Karpas-422 (cell line): ENCODE data around the gene DHX35. TPM values are rescaled to one million over a fixed set of nuclear protein-coding genes. Genes with fewer than 3 reads are reported as not detected.

Experiments
- DNase-seq: peaks from one replicate; pipeline ENCODE4 v3.0.0-alpha.2; 2015
- H2AFZ ChIP-seq: fragments of 200-600 bp; sonication (generic); 2 replicates; pipeline ENCODE4 v1.6.1; 2014; ENCODE audit warnings: antibody characterized with exemption, low read length, mixed read lengths
- H3K27ac ChIP-seq: fragments of 200-600 bp; sonication (generic); 2 replicates; pipeline ENCODE4 v1.5.1; 2014; ENCODE audit warnings: mild to moderate bottlenecking, low read length, moderate library complexity
- H3K27me3 ChIP-seq: fragments of 200-600 bp; sonication (generic); 2 replicates; pipeline ENCODE4 v1.6.1; 2014; ENCODE audit warnings: low read length, mixed read lengths
- H3K36me3 ChIP-seq: fragments of 200-600 bp; sonication (generic); 2 replicates; pipeline ENCODE4 v1.6.1; 2014; ENCODE audit warnings: low read length, mixed read lengths; ENCODE audit not compliant: insufficient read depth
- H3K4me1 ChIP-seq: fragments of 200-600 bp; sonication (generic); 2 replicates; pipeline ENCODE4 v1.6.1; 2014; ENCODE audit warnings: mild to moderate bottlenecking, low read length, mixed read lengths
- H3K4me2 ChIP-seq: fragments of 200-600 bp; sonication (generic); 2 replicates; pipeline ENCODE4 v1.6.1; 2014; ENCODE audit warnings: low read length, low read depth, mild to moderate bottlenecking; ENCODE audit not compliant: poor library complexity, severe bottlenecking
- H3K4me3 ChIP-seq: fragments of 200-600 bp; sonication (generic); 2 replicates; pipeline ENCODE4 v1.5.1; 2014; ENCODE audit warnings: mild to moderate bottlenecking, antibody characterized with exemption, low read length, mixed read lengths
- H3K79me2 ChIP-seq: fragments of 200-600 bp; sonication (generic); 2 replicates; pipeline ENCODE4 v1.6.1; 2014; ENCODE audit warnings: mild to moderate bottlenecking, low read length, mixed read lengths
- H3K9ac ChIP-seq: fragments of 200-600 bp; sonication (generic); 2 replicates; pipeline ENCODE4 v1.6.0; 2014; ENCODE audit warnings: low read length
- H3K9me2 ChIP-seq: fragments of 200-600 bp; sonication (generic), shearing (Covaris generic); replicated peaks from 2 replicates; pipeline ENCODE4 v1.6.0; 2014; ENCODE audit warnings: mild to moderate bottlenecking, low read length, moderate library complexity; ENCODE audit not compliant: insufficient read depth
- H3K9me3 ChIP-seq: fragments of 300-700, 200-600 bp; sonication (generic); 2 replicates; pipeline ENCODE4 v1.6.1; 2014; ENCODE audit warnings: low read length, mixed read lengths
- H4K20me1 ChIP-seq: fragments of 200-600 bp; sonication (generic); 2 replicates; pipeline ENCODE4 v1.6.1; 2014; ENCODE audit warnings: mild to moderate bottlenecking, antibody characterized with exemption, low read length, low read depth; ENCODE audit not compliant: insufficient read depth
- total RNA-seq: library from RNA; depleted of rRNA; stranded (reverse); fragments of >200 nt; shearing (Covaris generic); gene quantifications from 2 replicates; pipeline ENCODE4 v1.2.3, GENCODE V29; 2014; ENCODE audit warnings: low replicate concordance

DHX35 gene
- total RNA-seq, 1 experiment from 2014 or later, result 19.0 TPM

DNA sequence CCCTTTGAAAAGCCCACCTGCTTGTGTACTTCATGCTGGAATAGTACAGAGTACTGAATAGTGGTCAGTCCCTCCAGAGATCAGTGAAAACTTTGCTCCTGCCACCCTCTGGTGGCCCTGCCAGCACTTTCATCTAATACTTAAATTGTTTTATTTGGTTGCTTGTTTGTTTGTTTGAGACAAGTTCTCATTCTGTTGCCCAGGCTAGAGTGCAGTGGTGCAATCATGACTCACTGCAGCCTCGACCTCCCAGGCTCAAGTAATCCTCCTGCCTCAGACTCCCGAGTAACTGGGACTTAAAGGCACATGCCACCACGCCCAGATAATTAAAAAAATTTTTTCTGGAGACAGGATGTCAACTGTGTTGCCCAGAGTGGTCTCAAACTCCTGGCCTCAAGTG lies 26.9 kb upstream of the DHX35 start:
- Histone ChIP-seq H3K4me2 (no peak overlapping the region), H3K36me3 (peaks cover 17% of the 10 kb centered on the region; the same call in 1 of the 2 replicates), H3K79me2 (peaks cover 100% of the 10 kb centered on the region), H3K4me3 (no peak overlapping the region), H3K9ac (no peak overlapping the region), H3K4me1 (peaks cover 7% of the 10 kb centered on the region; the same call in 1 of the 2 replicates), H3K9me2 (no peaks in the 10 kb centered on the region), H2AFZ (no peak overlapping the region), H4K20me1 (peaks cover 19% of the 10 kb centered on the region; the same call in 1 of the 2 replicates), H3K27ac (no peak overlapping the region), H3K27me3 (no peaks in the 10 kb centered on the region), H3K9me3 (no peaks in the 10 kb centered on the region)
- no peak for DNase-seq

DNA sequence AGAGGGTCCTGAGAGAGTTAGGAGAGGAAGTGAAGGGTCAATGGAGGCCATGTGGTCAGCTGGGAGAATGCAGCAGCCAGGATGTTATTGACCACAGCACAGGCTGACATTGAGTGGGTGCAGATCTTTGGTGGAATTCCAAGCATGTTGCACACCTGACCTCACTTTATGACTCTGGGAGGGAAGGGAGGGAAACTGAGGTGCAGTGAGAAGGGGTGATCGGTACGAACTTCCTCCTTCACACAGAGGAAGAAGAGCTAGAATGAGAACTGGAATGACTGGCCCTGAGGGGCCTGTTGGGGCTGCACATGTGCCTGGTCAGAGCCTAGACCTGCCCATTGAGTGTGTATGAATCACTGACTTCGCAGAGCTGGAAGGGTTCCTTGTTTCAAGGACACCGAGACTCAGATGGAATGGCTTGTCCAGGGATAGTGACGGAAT lies 26.2 kb upstream of the DHX35 start:
- H3K9me2 ChIP-seq, result no peaks in the 10 kb centered on the region
- DNase-seq, result no peak
- peaks cover 5% of the 10 kb centered on the region; the same call in 1 of the 2 replicates for H3K4me1 ChIP-seq
- H3K9ac ChIP-seq, result no peak overlapping the region
- H3K36me3 ChIP-seq, result peaks cover 16% of the 10 kb centered on the region; the same call in 1 of the 2 replicates
- H3K9me3 ChIP-seq, result no peaks in the 10 kb centered on the region
- no peaks in the 10 kb centered on the region for H3K27me3 ChIP-seq
- peaks cover 99% of the 10 kb centered on the region for H3K79me2 ChIP-seq
- H3K4me2 ChIP-seq, result no peak overlapping the region
- no peak overlapping the region for H3K27ac ChIP-seq
- no peak overlapping the region for H3K4me3 ChIP-seq
- no peak overlapping the region for H2AFZ ChIP-seq
- H4K20me1 ChIP-seq, result peaks cover 19% of the 10 kb centered on the region; the same call in 1 of the 2 replicates

DNA sequence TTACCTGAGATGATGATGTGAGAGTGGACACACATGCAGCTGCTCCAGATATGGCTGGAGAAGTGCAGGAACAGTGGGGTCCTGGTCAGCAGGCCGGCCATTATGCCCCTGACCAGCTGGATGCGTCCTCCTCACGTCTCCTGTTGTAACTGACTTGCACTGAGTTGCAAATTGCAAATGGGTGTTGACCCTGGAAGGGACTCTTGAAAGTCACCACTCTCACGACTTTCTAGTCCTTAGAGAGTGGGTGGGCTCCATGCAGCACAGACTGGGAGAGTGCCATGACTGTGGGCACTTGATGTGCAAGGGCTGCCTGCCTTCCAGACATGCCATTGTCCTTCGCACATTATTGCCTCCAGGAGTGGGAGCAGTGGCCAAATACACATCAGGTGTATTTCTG lies 25.1 kb upstream of the DHX35 start:
- no peaks in the 10 kb centered on the region for H3K9me3 ChIP-seq
- no peaks in the 10 kb centered on the region for H3K9me2 ChIP-seq
- H3K79me2 ChIP-seq, result peaks cover 99% of the 10 kb centered on the region
- no peak overlapping the region for H3K4me2 ChIP-seq
- no peaks in the 10 kb centered on the region for H3K27me3 ChIP-seq
- H3K4me1 ChIP-seq, result no peaks in the 10 kb centered on the region; the same call in 1 of the 2 replicates
- H4K20me1 ChIP-seq, result peaks cover 19% of the 10 kb centered on the region; the same call in 1 of the 2 replicates
- H3K9ac ChIP-seq, result no peak overlapping the region
- H3K4me3 ChIP-seq, result no peak overlapping the region
- H2AFZ ChIP-seq, result no peak overlapping the region
- H3K27ac ChIP-seq, result no peak overlapping the region
- DNase-seq, result no peak
- H3K36me3 ChIP-seq, result peaks cover 13% of the 10 kb centered on the region; the same call in 1 of the 2 replicates

DNA sequence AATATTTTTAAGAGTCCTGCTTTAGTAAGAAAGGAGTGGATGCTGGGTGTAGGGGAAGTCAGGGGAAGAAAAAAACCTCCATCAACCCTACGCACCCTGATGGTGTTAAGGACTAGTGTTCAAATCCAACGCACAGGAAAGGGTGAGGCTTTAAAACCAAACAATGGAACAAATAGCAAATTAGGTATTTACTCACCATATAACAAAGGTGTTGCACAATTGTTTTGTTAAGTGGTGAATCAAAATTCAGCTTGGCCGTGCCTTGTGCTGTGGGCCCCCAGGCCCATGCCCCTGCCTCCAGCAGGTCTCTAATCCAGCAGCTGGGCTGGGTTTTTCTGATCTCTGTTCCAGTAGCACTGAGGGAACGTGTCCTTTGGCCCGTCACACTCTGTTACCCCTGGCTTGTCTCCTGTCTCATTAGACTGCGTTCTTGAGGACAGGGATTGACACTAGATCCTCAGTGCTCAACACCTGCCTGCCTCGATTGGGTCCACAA lies 24.1 kb upstream of the DHX35 start:
- Histone ChIP-seq H3K9me2 (no peaks in the 10 kb centered on the region), H4K20me1 (peaks cover 19% of the 10 kb centered on the region; the same call in 1 of the 2 replicates), H3K79me2 (peaks cover 99% of the 10 kb centered on the region), H3K27me3 (no peaks in the 10 kb centered on the region), H3K4me3 (no peak overlapping the region), H3K27ac (no peak overlapping the region), H3K4me2 (no peak overlapping the region), H3K36me3 (peaks cover 21% of the 10 kb centered on the region; the same call in 1 of the 2 replicates), H3K9me3 (no peaks in the 10 kb centered on the region), H3K9ac (no peak overlapping the region), H3K4me1 (no peaks in the 10 kb centered on the region), H2AFZ (no peak overlapping the region)
- DNase-seq, result no peak

DNA sequence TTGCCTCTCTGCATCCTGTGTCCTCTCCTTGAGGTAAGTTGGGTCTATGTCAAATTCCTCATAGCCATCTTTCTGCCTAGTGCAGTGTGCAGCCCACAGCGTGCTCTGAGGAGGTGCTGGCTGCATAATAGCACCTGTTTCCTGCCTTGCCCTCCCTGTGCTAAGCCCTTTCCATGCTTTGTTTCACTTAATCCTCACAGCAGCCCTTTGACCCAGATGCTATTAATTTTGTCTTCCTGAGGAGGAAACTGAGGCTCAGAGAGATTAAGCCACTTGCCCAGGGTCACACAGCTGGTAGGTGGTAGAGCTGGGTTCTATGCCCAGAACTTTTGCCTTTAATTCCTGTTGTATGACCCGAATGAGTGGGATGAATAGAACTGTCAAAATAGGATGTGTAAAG lies 22.5 kb upstream of the DHX35 start:
- peaks cover 15% of the 10 kb centered on the region; the same call in 1 of the 2 replicates for H3K36me3 ChIP-seq
- no peak for DNase-seq
- no peak overlapping the region for H3K4me2 ChIP-seq
- no peak overlapping the region for H3K9ac ChIP-seq
- no peak overlapping the region for H3K4me3 ChIP-seq
- H3K9me2 ChIP-seq, result no peaks in the 10 kb centered on the region
- peaks cover 19% of the 10 kb centered on the region; the same call in 1 of the 2 replicates for H4K20me1 ChIP-seq
- no peaks in the 10 kb centered on the region for H3K27me3 ChIP-seq
- peaks cover 95% of the 10 kb centered on the region for H3K79me2 ChIP-seq
- no peaks in the 10 kb centered on the region for H3K9me3 ChIP-seq
- H3K27ac ChIP-seq, result no peak overlapping the region
- no peak overlapping the region for H2AFZ ChIP-seq
- H3K4me1 ChIP-seq, result no peaks in the 10 kb centered on the region

DNA sequence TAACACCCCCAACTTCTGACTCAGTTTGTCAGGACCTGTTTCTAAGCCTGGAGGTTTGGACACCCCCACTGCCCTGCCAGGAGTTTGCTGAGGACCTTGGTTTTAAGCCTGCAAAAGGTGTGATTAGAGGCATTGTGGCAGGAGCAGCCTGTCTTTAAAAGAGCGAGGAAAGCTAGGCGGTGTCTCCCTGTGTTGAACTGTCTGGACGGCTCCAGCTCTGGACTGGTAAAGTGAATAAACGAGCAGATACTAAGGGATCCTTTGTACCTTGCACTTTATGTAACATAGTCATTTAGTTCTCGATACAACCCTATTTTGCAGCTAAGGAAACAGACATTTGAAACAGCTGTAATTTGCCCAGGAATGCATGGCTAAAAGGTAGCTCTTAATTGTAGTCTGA lies 21.5 kb upstream of the DHX35 start:
- Histone ChIP-seq H3K9me3 (no peaks in the 10 kb centered on the region), H3K36me3 (peaks cover 15% of the 10 kb centered on the region; the same call in 1 of the 2 replicates), H3K27me3 (no peaks in the 10 kb centered on the region), H2AFZ (no peak overlapping the region), H3K4me2 (no peak overlapping the region), H3K9ac (no peak overlapping the region), H3K4me3 (no peak overlapping the region), H4K20me1 (peaks cover 19% of the 10 kb centered on the region; the same call in 1 of the 2 replicates), H3K4me1 (no peaks in the 10 kb centered on the region), H3K27ac (no peak overlapping the region), H3K9me2 (no peaks in the 10 kb centered on the region), H3K79me2 (peaks cover 89% of the 10 kb centered on the region)
- DNase-seq, result no peak

DNA sequence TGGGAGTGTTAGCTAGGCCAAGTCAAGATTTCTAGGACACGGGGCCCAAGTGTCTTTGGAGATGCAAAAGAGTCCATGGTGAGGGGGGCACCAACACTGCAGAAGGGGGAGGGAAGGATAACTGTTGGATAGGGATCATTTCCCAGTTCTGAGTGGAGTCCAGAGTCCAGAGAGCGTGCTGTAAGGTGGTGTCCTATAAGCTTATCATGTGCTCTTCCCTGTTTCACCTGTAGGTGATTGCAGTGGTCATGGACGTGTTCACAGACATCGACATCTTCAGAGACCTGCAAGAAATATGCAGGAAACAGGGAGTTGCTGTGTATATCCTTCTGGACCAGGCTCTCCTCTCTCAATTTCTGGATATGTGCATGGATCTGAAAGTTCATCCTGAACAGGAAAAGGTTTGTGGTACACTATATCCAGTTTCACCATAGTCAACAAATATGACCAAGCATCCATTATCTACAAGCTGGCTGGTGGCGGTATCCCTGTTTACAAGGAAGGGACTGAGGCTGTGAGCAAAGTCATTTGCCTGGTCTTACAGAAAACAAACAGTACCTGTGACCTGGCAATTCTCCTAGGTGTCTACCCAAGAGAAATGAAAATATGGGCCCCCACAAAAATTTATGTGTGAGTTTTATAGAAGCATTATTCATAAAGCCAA lies 20.3 kb upstream of the DHX35 start:
- Histone ChIP-seq H3K79me2 (peaks cover 85% of the 10 kb centered on the region), H2AFZ (no peak overlapping the region), H3K4me2 (no peak overlapping the region)

DNA sequence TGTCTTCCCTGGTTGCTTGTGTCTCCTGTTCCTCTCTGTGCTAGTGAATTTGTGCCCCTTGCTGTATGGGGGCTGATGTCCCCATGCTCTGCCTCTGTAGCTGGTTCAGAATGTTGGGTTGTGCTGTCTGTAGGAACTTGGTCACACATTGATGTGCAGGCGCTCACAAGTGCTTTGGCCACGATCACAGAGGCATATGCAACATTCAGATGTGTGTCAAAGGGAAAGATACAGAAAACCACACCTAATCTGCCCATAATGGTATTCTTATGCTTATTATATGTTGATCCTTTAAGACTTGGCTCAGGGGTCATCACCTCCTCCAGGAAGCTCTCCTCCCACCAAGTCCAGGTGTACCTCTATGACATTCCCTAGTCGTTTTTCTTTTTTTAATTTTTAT lies 17.1 kb upstream of the DHX35 start:
- H4K20me1 ChIP-seq, result no peaks in the 10 kb centered on the region
- peaks cover 82% of the 10 kb centered on the region for H3K79me2 ChIP-seq
- H3K9ac ChIP-seq, result no peak overlapping the region
- no peak overlapping the region for H3K27ac ChIP-seq
- H2AFZ ChIP-seq, result no peak overlapping the region
- no peaks in the 10 kb centered on the region for H3K4me1 ChIP-seq
- H3K4me3 ChIP-seq, result no peak overlapping the region
- no peaks in the 10 kb centered on the region for H3K27me3 ChIP-seq
- H3K36me3 ChIP-seq, result peaks cover 46% of the 10 kb centered on the region
- no peaks in the 10 kb centered on the region for H3K9me2 ChIP-seq
- H3K4me2 ChIP-seq, result no peak overlapping the region
- no peak for DNase-seq
- no peaks in the 10 kb centered on the region for H3K9me3 ChIP-seq

More for the DNA sequence above, 20.3 kb upstream of the DHX35 start:
- peaks cover 12% of the 10 kb centered on the region; the same call in 1 of the 2 replicates for H4K20me1 ChIP-seq
- H3K4me3 ChIP-seq, result no peak overlapping the region
- H3K36me3 ChIP-seq, result peaks cover 21% of the 10 kb centered on the region; the same call in 1 of the 2 replicates
- H3K4me1 ChIP-seq, result no peaks in the 10 kb centered on the region
- no peak overlapping the region for H3K27ac ChIP-seq
- H3K9me2 ChIP-seq, result no peaks in the 10 kb centered on the region
- no peak overlapping the region for H3K9ac ChIP-seq
- H3K9me3 ChIP-seq, result no peaks in the 10 kb centered on the region
- DNase-seq, result no peak
- no peaks in the 10 kb centered on the region for H3K27me3 ChIP-seq
